ENCODE results near the gene PRSS38. TPM values are rescaled to one million over a fixed set of nuclear protein-coding genes. Genes with fewer than 3 reads are reported as not detected.

Gene PRSS38
- total RNA-seq, 1 experiment from 2014 or later: not detected

DNA sequence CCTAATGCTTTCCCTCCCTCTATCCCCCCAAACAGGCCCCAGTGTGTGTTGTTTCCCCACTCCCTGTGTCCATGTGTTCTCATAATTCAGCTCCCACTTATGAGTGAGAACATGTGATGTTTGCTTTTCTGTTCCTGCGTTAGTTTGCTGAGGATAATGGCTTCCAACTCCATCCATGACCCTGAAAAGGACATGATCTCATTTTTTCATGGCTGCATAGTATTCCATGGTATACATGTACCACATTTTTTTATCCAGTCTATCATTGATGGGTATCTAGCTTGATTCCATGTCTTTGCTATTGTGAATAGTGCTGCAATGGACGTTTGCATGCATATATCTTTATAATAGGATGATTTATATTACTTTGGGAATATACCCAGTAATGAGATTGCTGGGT, 8.7 kb downstream of the PRSS38 start:
- Histone ChIP-seq H3K27ac (no peak overlapping the region), H3F3A (ENCODE audit: insufficient read depth, low read depth) (no peaks in the 10 kb centered on the region), H2AFZ (no peak overlapping the region), H4K20me1 (ENCODE audit: insufficient read depth) (no peaks in the 10 kb centered on the region), H3K4me3 (no peak overlapping the region), H3K9me2 (ENCODE audit: insufficient read depth) (no peaks in the 10 kb centered on the region), H3K4me1 (replicated peaks; ENCODE audit: insufficient read depth) (no peaks in the 10 kb centered on the region), H3K36me3 (ENCODE audit: low read depth) (no peaks in the 10 kb centered on the region), H3K4me2 (no peak overlapping the region), H3K9me3 (ENCODE audit: insufficient read depth, low read depth) (no peaks in the 10 kb centered on the region; the same call in 1 of the 2 replicates), H3K27me3 (ENCODE audit: insufficient read depth, low read depth) (no peaks in the 10 kb centered on the region; the same call in 1 of the 2 replicates), H3K79me2 (ENCODE audit: low read depth) (no peaks in the 10 kb centered on the region)
- CTCF ChIA-PET: interaction anchor here (0.6 kb wide), 1 partner anchor 9 kb away, joined by 5 read pairs; the partner anchor contains the start of gene PRSS38
- intact Hi-C loops (cut with micrococcal nuclease; ENCODE audit: unreplicated experiment): loop anchor here (5.0 kb wide), 1 partner anchor 38 kb away; no protein-coding TSS in a partner anchor
- DNase-seq: no peak
- POLR2A ChIA-PET (ENCODE audit: unreplicated experiment): no interaction called here
- BruUV-seq (replicated peaks): no TSS peak
- TF ChIP-seq, protein P1, sequence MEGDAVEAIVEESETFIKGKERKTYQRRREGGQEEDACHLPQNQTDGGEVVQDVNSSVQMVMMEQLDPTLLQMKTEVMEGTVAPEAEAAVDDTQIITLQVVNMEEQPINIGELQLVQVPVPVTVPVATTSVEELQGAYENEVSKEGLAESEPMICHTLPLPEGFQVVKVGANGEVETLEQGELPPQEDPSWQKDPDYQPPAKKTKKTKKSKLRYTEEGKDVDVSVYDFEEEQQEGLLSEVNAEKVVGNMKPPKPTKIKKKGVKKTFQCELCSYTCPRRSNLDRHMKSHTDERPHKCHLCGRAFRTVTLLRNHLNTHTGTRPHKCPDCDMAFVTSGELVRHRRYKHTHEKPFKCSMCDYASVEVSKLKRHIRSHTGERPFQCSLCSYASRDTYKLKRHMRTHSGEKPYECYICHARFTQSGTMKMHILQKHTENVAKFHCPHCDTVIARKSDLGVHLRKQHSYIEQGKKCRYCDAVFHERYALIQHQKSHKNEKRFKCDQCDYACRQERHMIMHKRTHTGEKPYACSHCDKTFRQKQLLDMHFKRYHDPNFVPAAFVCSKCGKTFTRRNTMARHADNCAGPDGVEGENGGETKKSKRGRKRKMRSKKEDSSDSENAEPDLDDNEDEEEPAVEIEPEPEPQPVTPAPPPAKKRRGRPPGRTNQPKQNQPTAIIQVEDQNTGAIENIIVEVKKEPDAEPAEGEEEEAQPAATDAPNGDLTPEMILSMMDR (conservative IDR thresholded peaks at IDR 0.05): no peak

DNA sequence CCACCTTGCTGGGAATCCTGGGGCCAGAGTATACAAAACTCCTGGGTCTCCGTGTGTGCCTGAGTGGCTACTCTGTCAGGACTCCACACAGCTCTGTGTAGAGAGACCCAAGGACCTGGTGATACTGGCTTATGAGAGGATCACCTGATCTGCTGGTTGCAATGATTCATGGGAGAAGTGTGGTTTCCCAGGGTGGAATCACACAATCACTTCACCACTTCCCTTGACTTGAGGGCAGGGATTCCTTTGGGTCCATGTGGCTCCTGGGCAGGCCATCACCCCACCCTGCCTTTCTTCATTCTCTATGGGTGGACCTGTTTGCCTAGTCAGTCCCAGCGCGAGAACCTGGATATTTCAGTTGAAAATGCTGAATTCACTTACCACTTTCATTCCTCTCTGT, 13.3 kb downstream of the PRSS38 start:
- CTCF ChIA-PET: no interaction called here
- POLR2A ChIA-PET (ENCODE audit: unreplicated experiment): no interaction called here
- Histone ChIP-seq H3K4me3 (no peak overlapping the region), H3K27ac (no peak overlapping the region), H3K27me3 (ENCODE audit: insufficient read depth, low read depth) (no peaks in the 10 kb centered on the region; the same call in 1 of the 2 replicates), H3K36me3 (ENCODE audit: low read depth) (no peaks in the 10 kb centered on the region), H3K79me2 (ENCODE audit: low read depth) (no peaks in the 10 kb centered on the region), H3K9me2 (ENCODE audit: insufficient read depth) (no peaks in the 10 kb centered on the region), H3F3A (ENCODE audit: insufficient read depth, low read depth) (no peaks in the 10 kb centered on the region), H3K4me1 (replicated peaks; ENCODE audit: insufficient read depth) (no peaks in the 10 kb centered on the region), H4K20me1 (ENCODE audit: insufficient read depth) (no peaks in the 10 kb centered on the region), H2AFZ (no peak overlapping the region), H3K4me2 (no peak overlapping the region), H3K9me3 (ENCODE audit: insufficient read depth, low read depth) (no peaks in the 10 kb centered on the region)
- TF ChIP-seq, protein P1 (conservative IDR thresholded peaks at IDR 0.05): no peak
- no peak for TF ChIP-seq EZH2 (IDR thresholded peaks at IDR 0.05; ENCODE audit: low read depth)
- no TSS peak for BruUV-seq (replicated peaks)
- no peak for DNase-seq
- intact Hi-C loops (cut with micrococcal nuclease; ENCODE audit: unreplicated experiment): no loop called here

DNA sequence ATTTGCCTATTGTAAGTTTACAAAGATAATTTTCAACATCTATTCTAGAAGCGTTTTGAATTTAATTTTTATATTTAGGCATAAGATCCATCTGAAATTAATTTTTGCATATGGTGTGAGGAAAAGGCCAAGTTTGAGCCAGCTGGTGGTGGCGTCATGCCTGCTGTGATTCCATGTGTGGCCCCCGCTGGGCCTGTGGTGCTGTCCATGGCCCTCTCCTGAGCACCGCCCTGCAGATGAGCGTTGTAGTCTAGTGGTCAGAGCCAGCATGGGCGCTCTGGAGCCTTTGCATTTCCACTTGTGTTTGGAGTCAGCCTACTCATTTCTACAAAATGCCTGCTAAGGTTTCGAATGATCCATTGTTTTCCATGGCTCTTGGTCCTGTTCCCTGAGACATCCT, 22.7 kb downstream of the PRSS38 start:
- Histone ChIP-seq H3K36me3 (ENCODE audit: low read depth) (no peaks in the 10 kb centered on the region), H3K4me3 (no peak overlapping the region), H4K20me1 (ENCODE audit: insufficient read depth) (no peaks in the 10 kb centered on the region), H3K4me1 (replicated peaks; ENCODE audit: insufficient read depth) (no peaks in the 10 kb centered on the region), H2AFZ (no peak overlapping the region), H3K27me3 (ENCODE audit: insufficient read depth, low read depth) (no peaks in the 10 kb centered on the region), H3F3A (ENCODE audit: insufficient read depth, low read depth) (no peaks in the 10 kb centered on the region), H3K4me2 (no peak overlapping the region), H3K9me3 (ENCODE audit: insufficient read depth, low read depth) (no peaks in the 10 kb centered on the region), H3K9me2 (ENCODE audit: insufficient read depth) (no peaks in the 10 kb centered on the region), H3K79me2 (ENCODE audit: low read depth) (no peaks in the 10 kb centered on the region), H3K27ac (no peak overlapping the region)
- no peak for DNase-seq
- TF ChIP-seq, protein P1 (conservative IDR thresholded peaks at IDR 0.05): no peak
- TF ChIP-seq EZH2 (IDR thresholded peaks at IDR 0.05; ENCODE audit: low read depth): no peak
- ChIA-PET POLR2A (ENCODE audit: unreplicated experiment) (no interaction called here), CTCF (no interaction called here)
- BruUV-seq (replicated peaks): no TSS peak
- intact Hi-C loops (cut with micrococcal nuclease; ENCODE audit: unreplicated experiment): no loop called here
